ENCODE measurements around the gene KDM4F. TPM values are rescaled to one million over a fixed set of nuclear protein-coding genes. Genes with fewer than 3 reads are reported as not detected.

KDM4F gene
- total and polyA plus RNA-seq, 5 donors from 2014 or later: not detected

- ATAC-seq (ENCODE audit: low read depth in 2 of 2): peak; percentile 2 to 3
- peaks cover 23 to 31% (median 28%) of the 10 kb centered on the region in 4 donors for H3K4me1 Mint-ChIP-seq
- peaks cover 0 to 2% (median 0%) of the 10 kb centered on the region in 7 donors for H3K9me3 Mint-ChIP-seq
Measured at GRCh38 chr11:95066716-95067038, 17.5 kb downstream of the KDM4F start, which contains the start of gene SRSF8. TSS of gene SRSF8 (plus strand) at chr11:95066919. CDS start at chr11:95067227, 308 bp downstream.

GRCh38 chr11:95067039-95067840 is 18.0 kb downstream of the KDM4F start:
- no peaks in the 10 kb centered on the region for H3K36me3 ChIP-seq (ENCODE audit: control insufficient read depth, insufficient read depth, low read length)
- peaks cover 20% of the 10 kb centered on the region for H3K4me1 ChIP-seq (ENCODE audit: control insufficient read depth, insufficient read depth, low read length, poor library complexity, severe bottlenecking)
- Mint-ChIP-seq H3K4me1 (peaks cover 25 to 34% (median 30%) of the 10 kb centered on the region in 4 donors), H3K36me3 (peaks cover 9% of the 10 kb centered on the region), H3K9me3 (peaks cover 0 to 2% (median 0%) of the 10 kb centered on the region in 7 donors), H3K27me3 (peaks cover 9% of the 10 kb centered on the region), H3K4me3 (peak overlapping the region; percentile 94 to 99 (median 97)), H3K27ac (peak overlapping the region; percentile 97 to 98 (median 98))
- no peaks in the 10 kb centered on the region for H3K9me3 ChIP-seq (ENCODE audit: control insufficient read depth in 2 of 2, low read length in 2 of 2)
- peak overlapping the region; percentile 87 for H3K27ac ChIP-seq (ENCODE audit: insufficient read depth, low read length, poor library complexity, severe bottlenecking)
- peak; percentile 67 to 83 (median 77) for DNase-seq
- ATAC-seq (ENCODE audit: low read depth in 2 of 2): peak; percentile 69 to 72
- peak overlapping the region; percentile 100 for H3K4me3 ChIP-seq (ENCODE audit: low read depth, low read length)
- H3K27me3 ChIP-seq (ENCODE audit: control insufficient read depth, insufficient read depth, low read length): peaks cover 3% of the 10 kb centered on the region

More at GRCh38 chr11:95066716-95067038, 17.5 kb downstream of the KDM4F start, which contains the start of gene SRSF8:
- no peaks in the 10 kb centered on the region for H3K9me3 ChIP-seq (ENCODE audit: control insufficient read depth in 2 of 2, low read length in 2 of 2)
- Mint-ChIP-seq H3K4me3 (peak within 1 kb of the TSS; percentile 94 to 99 (median 97)), H3K36me3 (peaks cover 9% of the 10 kb centered on the region), H3K27me3 (peaks cover 15% of the 10 kb centered on the region), H3K27ac (peak within 1 kb of the TSS; percentile 97 to 98 (median 98))
- H3K27me3 ChIP-seq (ENCODE audit: control insufficient read depth, insufficient read depth, low read length): peaks cover 4% of the 10 kb centered on the region
- H3K36me3 ChIP-seq (ENCODE audit: control insufficient read depth, insufficient read depth, low read length): no peaks in the 10 kb centered on the region
- H3K4me3 ChIP-seq (ENCODE audit: low read depth, low read length): peak within 1 kb of the TSS; percentile 100
- H3K4me1 ChIP-seq (ENCODE audit: control insufficient read depth, insufficient read depth, low read length, poor library complexity, severe bottlenecking): peaks cover 20% of the 10 kb centered on the region
- H3K27ac ChIP-seq (ENCODE audit: insufficient read depth, low read length, poor library complexity, severe bottlenecking): peak within 1 kb of the TSS; percentile 87
- no peak for DNase-seq

GRCh38 chr11:95067841-95068219 is 18.6 kb downstream of the KDM4F start:
- peaks cover 3% of the 10 kb centered on the region for H3K27me3 ChIP-seq (ENCODE audit: control insufficient read depth, insufficient read depth, low read length)
- peaks cover 6% of the 10 kb centered on the region for H3K27me3 Mint-ChIP-seq
- H3K4me3 ChIP-seq (ENCODE audit: low read depth, low read length): peak overlapping the region; percentile 100
- no peak for ATAC-seq (ENCODE audit: low read depth in 2 of 2)
- no peak for DNase-seq
- peak overlapping the region; percentile 94 to 99 (median 97) for H3K4me3 Mint-ChIP-seq
- H3K9me3 Mint-ChIP-seq: peaks cover 0 to 2% (median 0%) of the 10 kb centered on the region in 7 donors
- H3K4me1 ChIP-seq (ENCODE audit: control insufficient read depth, insufficient read depth, low read length, poor library complexity, severe bottlenecking): peaks cover 20% of the 10 kb centered on the region
- no peaks in the 10 kb centered on the region for H3K36me3 ChIP-seq (ENCODE audit: control insufficient read depth, insufficient read depth, low read length)
- peak overlapping the region; percentile 87 for H3K27ac ChIP-seq (ENCODE audit: insufficient read depth, low read length, poor library complexity, severe bottlenecking)
- peak overlapping the region; percentile 97 to 98 (median 98) for H3K27ac Mint-ChIP-seq
- peaks cover 29 to 34% (median 32%) of the 10 kb centered on the region in 4 donors for H3K4me1 Mint-ChIP-seq
- H3K36me3 Mint-ChIP-seq: peaks cover 11% of the 10 kb centered on the region
- no peaks in the 10 kb centered on the region for H3K9me3 ChIP-seq (ENCODE audit: control insufficient read depth in 2 of 2, low read length in 2 of 2)

- peaks cover 6% of the 10 kb centered on the region for H3K27me3 Mint-ChIP-seq
- peaks cover 32 to 37% (median 34%) of the 10 kb centered on the region in 4 donors for H3K4me1 Mint-ChIP-seq
- ATAC-seq (ENCODE audit: low read depth in 2 of 2) (peak; percentile 69 to 72), DNase-seq (peak; percentile 60 to 91 (median 81))
- Histone ChIP-seq H3K27me3 (ENCODE audit: control insufficient read depth, insufficient read depth, low read length) (peaks cover 3% of the 10 kb centered on the region), H3K9me3 (ENCODE audit: control insufficient read depth in 2 of 2, low read length in 2 of 2) (no peaks in the 10 kb centered on the region), H3K27ac (ENCODE audit: insufficient read depth, low read length, poor library complexity, severe bottlenecking) (peak overlapping the region; percentile 87), H3K4me3 (ENCODE audit: low read depth, low read length) (peak overlapping the region; percentile 100), H3K4me1 (ENCODE audit: control insufficient read depth, insufficient read depth, low read length, poor library complexity, severe bottlenecking) (peaks cover 20% of the 10 kb centered on the region), H3K36me3 (ENCODE audit: control insufficient read depth, insufficient read depth, low read length) (no peaks in the 10 kb centered on the region)
- H3K36me3 Mint-ChIP-seq: peaks cover 16% of the 10 kb centered on the region
- H3K4me3 Mint-ChIP-seq: peak overlapping the region; percentile 94 to 99 (median 97)
- H3K9me3 Mint-ChIP-seq: peaks cover 0 to 2% (median 0%) of the 10 kb centered on the region in 7 donors
- peak overlapping the region; percentile 97 to 98 (median 98) for H3K27ac Mint-ChIP-seq
Measured at GRCh38 chr11:95068549-95068948, 19.3 kb downstream of the KDM4F start.

- peaks cover 32 to 40% (median 35%) of the 10 kb centered on the region in 4 donors for H3K4me1 Mint-ChIP-seq
- H3K27me3 Mint-ChIP-seq: no peaks in the 10 kb centered on the region
- no peak for ATAC-seq (ENCODE audit: low read depth in 2 of 2)
- H3K4me1 ChIP-seq (ENCODE audit: control insufficient read depth, insufficient read depth, low read length, poor library complexity, severe bottlenecking): peaks cover 20% of the 10 kb centered on the region
- H3K4me3 ChIP-seq (ENCODE audit: low read depth, low read length): peak overlapping the region; percentile 43
- no peaks in the 10 kb centered on the region for H3K36me3 ChIP-seq (ENCODE audit: control insufficient read depth, insufficient read depth, low read length)
- no peak overlapping the region for H3K27ac ChIP-seq (ENCODE audit: insufficient read depth, low read length, poor library complexity, severe bottlenecking)
- peaks cover 0 to 2% (median 0%) of the 10 kb centered on the region in 7 donors for H3K9me3 Mint-ChIP-seq
- H3K4me3 Mint-ChIP-seq: peak overlapping the region in 3 of 4 donors; percentile 21 to 94 (median 64)
- H3K27me3 ChIP-seq (ENCODE audit: control insufficient read depth, insufficient read depth, low read length): peaks cover under 1% of the 10 kb centered on the region
- peaks cover 16% of the 10 kb centered on the region for H3K36me3 Mint-ChIP-seq
- H3K27ac Mint-ChIP-seq: peak overlapping the region in 1 of 3 donors; percentile 1
- H3K9me3 ChIP-seq (ENCODE audit: control insufficient read depth in 2 of 2, low read length in 2 of 2): no peaks in the 10 kb centered on the region
- no peak for DNase-seq
Measured at GRCh38 chr11:95070471-95070870, 21.2 kb downstream of the KDM4F start.

GRCh38 chr11:95072948-95073347 is 23.7 kb downstream of the KDM4F start:
- H3K9me3 ChIP-seq (ENCODE audit: control insufficient read depth in 2 of 2, low read length in 2 of 2): no peaks in the 10 kb centered on the region
- H3K4me1 Mint-ChIP-seq: peaks cover 27 to 46% (median 33%) of the 10 kb centered on the region in 4 donors
- no peaks in the 10 kb centered on the region for H3K27me3 Mint-ChIP-seq

GRCh38 chr11:95074792-95075563 is 25.8 kb downstream of the KDM4F start:
- H3K4me3 Mint-ChIP-seq: no peak overlapping the region
- no peak for DNase-seq
- peaks cover 9% of the 10 kb centered on the region for H3K4me1 ChIP-seq (ENCODE audit: control insufficient read depth, insufficient read depth, low read length, poor library complexity, severe bottlenecking)
- peaks cover 15 to 36% (median 24%) of the 10 kb centered on the region in 4 donors for H3K4me1 Mint-ChIP-seq
- no peaks in the 10 kb centered on the region for H3K9me3 ChIP-seq (ENCODE audit: control insufficient read depth in 2 of 2, low read length in 2 of 2)
- peaks cover 4% of the 10 kb centered on the region for H3K27me3 Mint-ChIP-seq
- ATAC-seq (ENCODE audit: low read depth in 2 of 2): no peak
- H3K9me3 Mint-ChIP-seq: no peaks in the 10 kb centered on the region
- no peak overlapping the region for H3K27ac ChIP-seq (ENCODE audit: insufficient read depth, low read length, poor library complexity, severe bottlenecking)
- H3K27me3 ChIP-seq (ENCODE audit: control insufficient read depth, insufficient read depth, low read length): no peaks in the 10 kb centered on the region
- H3K36me3 Mint-ChIP-seq: peaks cover 13% of the 10 kb centered on the region
- no peak overlapping the region for H3K4me3 ChIP-seq (ENCODE audit: low read depth, low read length)
- no peaks in the 10 kb centered on the region for H3K36me3 ChIP-seq (ENCODE audit: control insufficient read depth, insufficient read depth, low read length)
- no peak overlapping the region for H3K27ac Mint-ChIP-seq

More at GRCh38 chr11:95072948-95073347, 23.7 kb downstream of the KDM4F start:
- Mint-ChIP-seq H3K27ac (peak overlapping the region in 1 of 3 donors; percentile 72), H3K36me3 (peaks cover 16% of the 10 kb centered on the region), H3K4me3 (no peak overlapping the region), H3K9me3 (no peaks in the 10 kb centered on the region)
- Histone ChIP-seq H3K27ac (ENCODE audit: insufficient read depth, low read length, poor library complexity, severe bottlenecking) (no peak overlapping the region), H3K4me1 (ENCODE audit: control insufficient read depth, insufficient read depth, low read length, poor library complexity, severe bottlenecking) (peaks cover 20% of the 10 kb centered on the region), H3K27me3 (ENCODE audit: control insufficient read depth, insufficient read depth, low read length) (no peaks in the 10 kb centered on the region), H3K36me3 (ENCODE audit: control insufficient read depth, insufficient read depth, low read length) (no peaks in the 10 kb centered on the region), H3K4me3 (ENCODE audit: low read depth, low read length) (no peak overlapping the region)
- ATAC-seq (ENCODE audit: low read depth in 2 of 2): no peak
- DNase-seq: no peak
